ENCODE data around the gene TMEM80.

The TMEM80 gene

GRCh38 chr11:699753-700152 lies 4.1 kb downstream of the TMEM80 start:
- no peak for DNase-seq

GRCh38 chr11:701741-702461 lies 6.3 kb downstream of the TMEM80 start:
- no peak for DNase-seq

GRCh38 chr11:702462-703461 lies 7.1 kb downstream of the TMEM80 start:
- no peak for DNase-seq

GRCh38 chr11:703506-703905 lies 7.9 kb downstream of the TMEM80 start:
- no peak for DNase-seq

GRCh38 chr11:704228-704674 lies 8.6 kb downstream of the TMEM80 start:
- DNase-seq, result no peak

- no peak for DNase-seq
Observed at GRCh38 chr11:704781-705645, 9.4 kb downstream of the TMEM80 start.

GRCh38 chr11:705646-706438 lies 10.2 kb downstream of the TMEM80 start, which contains the start of gene EPS8L2:
TSS of gene EPS8L2 (plus strand) at chr11:706231. CDS start at chr11:709408, 3,177 bp downstream.
- DNase-seq, result no peak

GRCh38 chr11:706439-706956 lies 10.9 kb downstream of the TMEM80 start:
- peak; percentile 29 for DNase-seq

GRCh38 chr11:706957-707816 lies 11.6 kb downstream of the TMEM80 start:
- DNase-seq, result peak; percentile 29

- DNase-seq, result no peak
Observed at GRCh38 chr11:707817-708420, 12.3 kb downstream of the TMEM80 start.

- no peak for DNase-seq
Observed at GRCh38 chr11:708511-708910, 12.9 kb downstream of the TMEM80 start.

- DNase-seq, result no peak
Observed at GRCh38 chr11:709109-709997, 13.7 kb downstream of the TMEM80 start.

GRCh38 chr11:714436-714835 lies 18.8 kb downstream of the TMEM80 start:
- no peak for DNase-seq

- DNase-seq, result no peak
Observed at GRCh38 chr11:719214-720016, 23.8 kb downstream of the TMEM80 start.

GRCh38 chr11:720017-720641 lies 24.5 kb downstream of the TMEM80 start:
- no peak for DNase-seq

- DNase-seq, result no peak
Observed at GRCh38 chr11:720642-721246, 25.1 kb downstream of the TMEM80 start.

- no peak for DNase-seq
Observed at GRCh38 chr11:721247-721740, 25.7 kb downstream of the TMEM80 start.
